GM12878 (cell line): ENCODE measurements around the gene ARHGAP40.

ENCODE experiments used
- FOXK2 ChIP-seq: fragments of 450-650 bp; IDR thresholded peaks from 2 replicates; pipeline ENCODE4 v1.6.1; 2017; ENCODE audit warnings: mild to moderate bottlenecking, moderate library complexity
- TF ChIP-seq, protein P1 (sequence below), 3 experiments: IDR thresholded peaks in 2 of 3; conservative IDR thresholded peaks in 1 of 3; 2 replicates each; pipeline ENCODE4 v1.5.1; 2011; ENCODE audit warnings: low read depth in 3 of 3, low read length in 3 of 3, mild to moderate bottlenecking in 3 of 3, control low read depth in 2 of 3, moderate library complexity in 2 of 3, inconsistent platforms in 1 of 3, mixed read lengths in 1 of 3; ENCODE audit not compliant: control insufficient read depth in 2 of 3, insufficient read depth in 1 of 3; ENCODE audit errors: extremely low read depth in 1 of 3
- TF ChIP-seq, protein P2 (sequence below): IDR thresholded peaks from 2 replicates; pipeline ENCODE4 v1.6.1; 2011; ENCODE audit warnings: borderline replicate concordance, low read depth, mild to moderate bottlenecking, moderate library complexity, mixed read lengths, low read length; ENCODE audit not compliant: insufficient read depth; ENCODE audit errors: extremely low read length

DNA sequence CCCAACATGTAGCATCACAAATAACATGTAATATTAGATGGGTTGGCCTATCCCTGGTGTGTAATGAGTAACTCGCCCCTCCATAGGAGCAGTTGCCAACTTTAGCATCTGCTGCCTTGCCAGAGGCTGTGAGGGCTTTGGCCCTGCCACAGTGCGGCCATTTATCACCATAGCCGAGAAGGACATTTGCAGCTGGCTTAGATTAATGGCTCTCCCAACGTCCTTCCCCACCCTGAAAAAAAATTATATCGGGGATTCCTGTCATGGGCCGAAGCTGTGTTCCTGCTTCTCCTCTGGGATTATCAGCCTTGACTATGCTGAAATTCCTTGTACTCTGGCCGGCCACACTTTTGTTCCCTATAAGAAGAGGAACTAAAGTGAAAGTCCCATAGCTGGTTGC lies 28.2 kb upstream of the ARHGAP40 start:
- TF ChIP-seq, protein P1, sequence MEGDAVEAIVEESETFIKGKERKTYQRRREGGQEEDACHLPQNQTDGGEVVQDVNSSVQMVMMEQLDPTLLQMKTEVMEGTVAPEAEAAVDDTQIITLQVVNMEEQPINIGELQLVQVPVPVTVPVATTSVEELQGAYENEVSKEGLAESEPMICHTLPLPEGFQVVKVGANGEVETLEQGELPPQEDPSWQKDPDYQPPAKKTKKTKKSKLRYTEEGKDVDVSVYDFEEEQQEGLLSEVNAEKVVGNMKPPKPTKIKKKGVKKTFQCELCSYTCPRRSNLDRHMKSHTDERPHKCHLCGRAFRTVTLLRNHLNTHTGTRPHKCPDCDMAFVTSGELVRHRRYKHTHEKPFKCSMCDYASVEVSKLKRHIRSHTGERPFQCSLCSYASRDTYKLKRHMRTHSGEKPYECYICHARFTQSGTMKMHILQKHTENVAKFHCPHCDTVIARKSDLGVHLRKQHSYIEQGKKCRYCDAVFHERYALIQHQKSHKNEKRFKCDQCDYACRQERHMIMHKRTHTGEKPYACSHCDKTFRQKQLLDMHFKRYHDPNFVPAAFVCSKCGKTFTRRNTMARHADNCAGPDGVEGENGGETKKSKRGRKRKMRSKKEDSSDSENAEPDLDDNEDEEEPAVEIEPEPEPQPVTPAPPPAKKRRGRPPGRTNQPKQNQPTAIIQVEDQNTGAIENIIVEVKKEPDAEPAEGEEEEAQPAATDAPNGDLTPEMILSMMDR (IDR thresholded peaks at IDR 0.05 in 2 of 3, conservative IDR thresholded peaks at IDR 0.05 in 1 of 3; ENCODE audit: control insufficient read depth in 2 of 3, extremely low read depth in 1 of 3, insufficient read depth in 1 of 3, low read depth in 3 of 3, low read length in 3 of 3) = no peak
- no peak for TF ChIP-seq FOXK2
- TF ChIP-seq, protein P2, sequence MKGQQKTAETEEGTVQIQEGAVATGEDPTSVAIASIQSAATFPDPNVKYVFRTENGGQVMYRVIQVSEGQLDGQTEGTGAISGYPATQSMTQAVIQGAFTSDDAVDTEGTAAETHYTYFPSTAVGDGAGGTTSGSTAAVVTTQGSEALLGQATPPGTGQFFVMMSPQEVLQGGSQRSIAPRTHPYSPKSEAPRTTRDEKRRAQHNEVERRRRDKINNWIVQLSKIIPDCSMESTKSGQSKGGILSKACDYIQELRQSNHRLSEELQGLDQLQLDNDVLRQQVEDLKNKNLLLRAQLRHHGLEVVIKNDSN = no peak
